Measurements from ENCODE around the gene FBRSL1.

DNA sequence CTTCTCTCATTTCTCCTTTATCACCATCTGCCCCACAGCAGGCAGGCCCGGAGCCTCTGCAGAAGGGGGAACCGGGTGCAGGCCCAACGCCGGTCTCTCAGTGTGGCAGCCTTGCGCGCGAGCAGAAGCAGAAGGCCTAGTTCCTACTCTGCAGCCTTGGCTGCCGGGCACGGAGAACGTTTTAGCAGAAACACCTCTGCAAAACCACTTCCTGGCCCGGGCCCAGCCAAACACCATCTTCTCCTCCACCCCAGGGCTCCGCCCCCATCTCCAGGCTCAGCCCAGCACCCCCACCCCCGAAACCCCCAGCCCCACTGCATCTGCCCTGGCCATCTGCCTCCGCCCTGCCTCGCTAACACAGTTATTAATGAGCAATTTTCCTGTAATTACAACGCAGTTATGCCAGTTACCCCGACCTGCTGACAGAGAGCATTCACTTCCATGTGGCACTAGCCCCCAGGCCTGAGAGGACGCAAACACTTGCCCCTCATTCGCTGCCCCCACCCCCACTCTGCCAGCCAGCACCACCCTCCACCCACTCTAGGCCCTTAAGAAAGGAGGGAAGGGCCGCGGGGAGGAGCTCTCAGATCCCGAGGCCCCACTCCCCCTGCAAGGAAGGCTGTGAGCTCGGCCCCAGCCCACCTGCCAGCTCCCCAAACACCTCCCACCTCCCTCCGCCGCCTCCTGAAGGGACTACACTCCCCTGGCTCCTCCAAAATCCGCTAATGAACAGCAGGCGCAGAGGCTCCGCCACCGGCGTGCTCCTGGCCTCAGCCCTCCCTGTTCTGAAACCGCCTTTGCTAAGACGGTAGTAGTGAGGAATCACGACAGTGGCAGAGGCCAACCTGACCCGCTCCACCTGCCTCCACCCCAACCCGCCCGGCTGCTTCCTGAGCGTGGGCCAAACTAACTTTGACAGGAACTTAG, 44.7 kb upstream of the FBRSL1 start:
- TF ChIP-seq, protein P1, sequence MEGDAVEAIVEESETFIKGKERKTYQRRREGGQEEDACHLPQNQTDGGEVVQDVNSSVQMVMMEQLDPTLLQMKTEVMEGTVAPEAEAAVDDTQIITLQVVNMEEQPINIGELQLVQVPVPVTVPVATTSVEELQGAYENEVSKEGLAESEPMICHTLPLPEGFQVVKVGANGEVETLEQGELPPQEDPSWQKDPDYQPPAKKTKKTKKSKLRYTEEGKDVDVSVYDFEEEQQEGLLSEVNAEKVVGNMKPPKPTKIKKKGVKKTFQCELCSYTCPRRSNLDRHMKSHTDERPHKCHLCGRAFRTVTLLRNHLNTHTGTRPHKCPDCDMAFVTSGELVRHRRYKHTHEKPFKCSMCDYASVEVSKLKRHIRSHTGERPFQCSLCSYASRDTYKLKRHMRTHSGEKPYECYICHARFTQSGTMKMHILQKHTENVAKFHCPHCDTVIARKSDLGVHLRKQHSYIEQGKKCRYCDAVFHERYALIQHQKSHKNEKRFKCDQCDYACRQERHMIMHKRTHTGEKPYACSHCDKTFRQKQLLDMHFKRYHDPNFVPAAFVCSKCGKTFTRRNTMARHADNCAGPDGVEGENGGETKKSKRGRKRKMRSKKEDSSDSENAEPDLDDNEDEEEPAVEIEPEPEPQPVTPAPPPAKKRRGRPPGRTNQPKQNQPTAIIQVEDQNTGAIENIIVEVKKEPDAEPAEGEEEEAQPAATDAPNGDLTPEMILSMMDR (IDR thresholded peaks at IDR 0.05) = no peak
- TF ChIP-seq POLR2A (IDR thresholded peaks at IDR 0.05) (no peak), POLR2AphosphoS5 (IDR thresholded peaks at IDR 0.05) (no peak)

Measured in breast epithelium (tissue), 3 donors.